HG03432 (cell line): ENCODE data around the gene DAD1.
"Not testable (repeated sequence)": the region's sequence is repeated elsewhere in the genome, so short reads cannot be mapped to it uniquely, and the experiment has no call there.

Experiments
- ATAC-seq: cut with Tn5 transposase; IDR thresholded peaks from one replicate; pipeline ENCODE4 v1.9.1; 2021; ENCODE audit warnings: mild to moderate bottlenecking, moderate library complexity; ENCODE audit not compliant: unreplicated experiment

DAD1 gene

GRCh38 chr14:22589096-22589839 is at the start of gene DAD1:
DAD1 (minus strand) TSS chr14:22589224; CDS start chr14:22589157, 67 bp downstream.
- peak; percentile 90 for ATAC-seq

GRCh38 chr14:22635980-22636379 is 47.0 kb upstream of the DAD1 start:
- not testable (repeated sequence) for ATAC-seq

GRCh38 chr14:22634233-22634900 is 45.3 kb upstream of the DAD1 start:
- ATAC-seq = no peak

GRCh38 chr14:22630486-22630885 is 41.5 kb upstream of the DAD1 start:
- no peak for ATAC-seq

GRCh38 chr14:22630066-22630465 is 41.0 kb upstream of the DAD1 start:
- no peak for ATAC-seq

GRCh38 chr14:22629361-22629760 is 40.3 kb upstream of the DAD1 start:
- ATAC-seq = no peak

- no peak for ATAC-seq
Observed at GRCh38 chr14:22627506-22628263, 38.7 kb upstream of the DAD1 start.

- ATAC-seq = no peak
Observed at GRCh38 chr14:22626590-22626989, 37.6 kb upstream of the DAD1 start.

GRCh38 chr14:22623047-22623446 is 34.0 kb upstream of the DAD1 start:
- ATAC-seq = no peak

- ATAC-seq = no peak
Observed at GRCh38 chr14:22622255-22622654, 33.2 kb upstream of the DAD1 start.

GRCh38 chr14:22615765-22616164 is 26.7 kb upstream of the DAD1 start:
- ATAC-seq = not testable (repeated sequence)

- ATAC-seq = peak; percentile 58
Observed at GRCh38 chr14:22614240-22614799, 25.3 kb upstream of the DAD1 start.

GRCh38 chr14:22613736-22614239 is 24.8 kb upstream of the DAD1 start:
- ATAC-seq = no peak

GRCh38 chr14:22613106-22613695 is 24.2 kb upstream of the DAD1 start:
- ATAC-seq = no peak

GRCh38 chr14:22610931-22611330 is 21.9 kb upstream of the DAD1 start:
- ATAC-seq = no peak

GRCh38 chr14:22607291-22607690 is 18.3 kb upstream of the DAD1 start:
- no peak for ATAC-seq

GRCh38 chr14:22606380-22606779 is 17.4 kb upstream of the DAD1 start:
- ATAC-seq = no peak

GRCh38 chr14:22602862-22603261 is 13.8 kb upstream of the DAD1 start:
- ATAC-seq = no peak

GRCh38 chr14:22601996-22602395 is 13.0 kb upstream of the DAD1 start:
- no peak for ATAC-seq

GRCh38 chr14:22601456-22601855 is 12.4 kb upstream of the DAD1 start:
- no peak for ATAC-seq

GRCh38 chr14:22600027-22600426 is 11.0 kb upstream of the DAD1 start:
- ATAC-seq = no peak
